NCI-H774 (cell line): ENCODE data around the gene FERMT2.

Source experiments
- DNase-seq: peaks from one replicate; lab custom pipeline; 2025; lab: John Stamatoyannopoulos, UW

The FERMT2 gene

DNA sequence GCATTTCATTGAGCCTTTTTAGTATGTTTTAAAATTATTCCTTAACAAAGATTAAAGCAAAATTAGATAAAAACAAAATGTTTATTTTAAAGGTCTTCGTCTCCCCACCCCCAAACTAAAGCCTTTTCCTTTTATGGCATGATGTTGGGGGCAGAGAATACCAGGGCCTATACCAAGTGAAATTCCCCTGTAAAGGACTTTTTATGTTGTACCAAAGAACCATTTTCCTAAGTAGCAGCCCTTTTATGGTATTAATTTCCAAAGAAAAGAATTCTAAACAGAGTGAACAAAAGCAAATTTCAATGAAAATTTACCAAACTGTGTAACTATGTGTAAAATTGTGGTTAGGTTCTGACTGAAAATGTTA is 87.5 kb downstream of the FERMT2 start:
- DNase-seq: no peak

DNA sequence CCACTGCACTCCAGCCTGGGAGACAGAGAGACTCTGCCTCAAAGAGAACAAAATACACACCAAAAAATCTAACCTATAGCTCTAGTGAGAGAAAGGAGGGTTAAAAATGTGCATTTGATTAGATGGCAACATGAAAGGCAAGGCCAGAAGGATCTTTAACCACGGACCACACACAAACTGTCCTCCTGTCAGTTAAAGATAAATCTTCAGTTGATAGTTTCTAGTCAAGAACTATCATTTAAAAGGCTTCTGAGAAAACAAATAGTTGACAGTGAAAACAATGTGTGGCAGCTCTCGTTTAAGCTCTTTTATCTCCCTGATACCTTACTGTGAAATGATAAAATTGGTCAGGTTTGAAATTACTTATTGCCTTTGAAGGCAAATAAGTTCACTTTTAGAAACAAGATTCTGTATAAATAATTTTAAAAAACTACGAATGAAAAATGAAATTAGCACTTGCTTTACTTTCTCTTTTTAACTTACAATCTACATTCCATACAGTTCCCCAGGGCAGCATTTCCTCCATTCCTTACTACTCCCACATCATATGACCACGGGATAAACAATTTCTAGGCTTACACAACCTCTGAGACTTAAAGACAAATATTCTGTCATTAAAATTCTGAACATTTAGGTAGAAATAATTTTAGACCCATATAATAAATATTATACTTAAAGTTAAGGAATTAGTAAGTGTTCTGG is 88.1 kb downstream of the FERMT2 start:
- no peak for DNase-seq

DNA sequence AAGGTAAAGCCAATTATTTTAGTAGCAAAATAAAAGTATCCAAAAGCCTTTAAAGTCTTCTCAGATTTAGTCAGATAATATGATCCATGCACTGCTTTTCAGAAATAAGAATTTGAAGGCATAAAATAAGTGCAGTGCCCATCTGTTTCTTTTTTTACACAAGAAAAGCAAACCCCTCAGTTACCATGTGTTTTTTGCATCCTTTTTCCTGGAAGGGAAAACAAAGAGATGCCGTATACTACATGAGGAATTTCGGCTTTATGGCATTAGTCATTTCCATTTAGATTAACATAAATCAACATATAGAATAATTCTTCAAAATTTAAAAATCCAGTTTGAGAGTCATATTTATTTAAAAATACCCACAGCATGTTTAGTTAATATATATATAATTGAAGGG is 89.4 kb downstream of the FERMT2 start:
- DNase-seq: no peak

GRCh38 chr14:52860910-52861309 is 89.9 kb downstream of the FERMT2 start:
- DNase-seq: no peak

DNA sequence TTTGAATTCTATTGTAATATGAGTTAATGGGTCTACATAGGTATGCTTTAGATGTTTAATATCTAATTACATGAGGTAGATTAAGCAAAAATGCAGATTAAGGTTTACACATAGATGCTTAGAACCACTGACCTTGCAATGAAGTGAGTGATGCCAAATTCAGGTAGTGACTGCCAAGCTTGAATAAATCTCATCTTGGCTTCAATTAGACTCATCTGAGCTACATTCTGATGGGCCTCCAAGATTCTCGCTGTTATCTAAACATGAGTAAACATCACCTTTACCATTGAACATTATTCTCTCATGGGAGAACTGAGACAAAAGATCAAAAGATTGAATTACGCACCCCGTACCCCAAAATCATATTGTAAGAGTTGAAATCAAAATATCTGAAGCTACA is 90.6 kb downstream of the FERMT2 start:
- no peak for DNase-seq

DNA sequence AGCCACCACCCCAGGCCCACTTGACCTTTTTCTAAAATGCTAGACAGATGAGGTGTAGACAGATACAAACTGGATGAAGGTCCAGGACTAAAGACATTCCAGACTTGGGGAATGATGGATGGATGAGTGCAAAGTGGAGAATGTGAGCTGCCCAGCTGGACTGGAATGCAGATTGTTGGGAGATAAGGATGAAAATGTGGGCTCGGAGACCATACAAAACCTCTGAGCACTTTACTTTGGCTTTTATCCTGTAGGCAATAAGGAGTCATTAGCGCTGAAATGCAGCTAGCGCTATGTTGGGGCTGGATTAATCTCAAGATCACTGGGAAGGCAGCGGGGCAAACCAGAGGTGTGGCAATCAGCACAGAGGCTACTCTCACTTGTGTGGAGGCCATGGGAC is 94.7 kb downstream of the FERMT2 start:
- DNase-seq: no peak

GRCh38 chr14:52853522-52853854 is 97.4 kb downstream of the FERMT2 start:
- no peak for DNase-seq

DNA sequence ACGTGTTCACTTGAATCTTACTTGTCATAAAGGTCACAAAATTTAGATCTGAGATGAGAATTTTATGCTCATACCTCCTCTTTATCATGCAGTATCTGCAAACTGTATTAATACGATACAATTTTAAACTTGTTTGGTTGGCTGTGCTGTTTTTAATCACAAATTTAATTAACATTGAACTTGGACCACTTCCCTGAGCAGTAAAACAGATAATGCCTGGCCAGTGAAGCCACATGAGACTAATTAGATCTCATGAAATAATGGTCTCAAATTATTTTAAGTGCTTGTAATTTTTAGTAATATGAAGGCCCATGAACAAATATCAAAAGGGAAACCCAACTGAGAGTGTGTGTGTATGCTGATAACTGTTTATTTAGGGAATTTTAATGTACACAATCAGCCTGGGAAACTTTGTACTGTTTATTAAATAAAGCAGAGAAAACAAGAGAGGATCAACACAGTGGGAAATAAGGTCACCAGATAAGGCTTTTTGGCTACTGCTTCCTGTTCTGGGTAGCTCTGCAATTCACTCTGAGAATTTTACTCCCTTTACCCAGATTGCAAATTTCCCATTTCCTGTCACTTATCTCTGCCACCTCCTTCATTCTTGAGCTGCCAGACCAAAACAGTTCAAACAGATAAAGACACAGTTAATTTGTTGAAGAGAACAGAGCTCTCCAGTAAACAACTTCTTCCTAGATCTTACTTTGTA is 97.9 kb downstream of the FERMT2 start:
- DNase-seq: no peak

DNA sequence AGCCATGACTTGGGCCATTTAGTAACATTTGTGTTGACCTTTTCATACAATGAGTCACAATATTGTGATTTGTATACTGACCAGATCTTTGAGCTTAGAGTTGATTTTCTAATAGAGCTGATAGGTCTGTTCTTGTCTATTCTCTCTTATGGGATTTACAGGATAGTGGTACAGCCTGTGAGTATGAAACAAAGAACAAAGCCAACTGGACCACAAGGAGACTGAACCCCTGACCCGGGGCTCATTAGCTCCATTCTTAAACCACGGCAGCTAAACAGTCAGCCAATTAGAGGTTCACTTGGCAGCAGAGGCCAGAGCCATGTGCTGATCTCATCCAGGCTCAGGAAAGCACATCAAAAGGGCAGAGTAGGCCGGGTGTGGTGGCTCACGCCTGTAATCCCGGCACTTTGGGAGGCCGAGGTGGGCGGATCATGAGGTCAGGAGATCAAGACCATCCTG is 100.4 kb downstream of the FERMT2 start:
- DNase-seq: no peak

GRCh38 chr14:52848626-52849025 is 102.2 kb downstream of the FERMT2 start:
- no peak for DNase-seq

DNA sequence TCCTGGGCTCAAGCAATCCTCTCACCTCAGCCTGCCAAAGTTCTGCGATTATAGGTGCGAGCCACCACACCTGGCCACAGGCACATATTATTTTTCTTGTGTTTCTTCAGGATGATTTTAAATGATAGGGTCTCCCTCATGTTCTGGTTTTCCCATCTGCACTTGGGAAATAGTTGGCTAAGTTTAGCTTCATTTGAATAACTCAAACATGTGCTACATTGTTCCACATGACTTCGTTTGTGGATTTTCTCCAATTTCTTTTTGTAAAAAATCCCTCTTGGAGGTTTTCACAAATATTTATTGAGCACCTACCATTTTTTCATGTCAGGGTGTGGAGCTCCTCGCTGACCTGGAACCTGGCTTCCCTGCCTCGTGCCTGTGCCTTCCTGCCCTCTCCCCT is 104.3 kb downstream of the FERMT2 start:
- no peak for DNase-seq

DNA sequence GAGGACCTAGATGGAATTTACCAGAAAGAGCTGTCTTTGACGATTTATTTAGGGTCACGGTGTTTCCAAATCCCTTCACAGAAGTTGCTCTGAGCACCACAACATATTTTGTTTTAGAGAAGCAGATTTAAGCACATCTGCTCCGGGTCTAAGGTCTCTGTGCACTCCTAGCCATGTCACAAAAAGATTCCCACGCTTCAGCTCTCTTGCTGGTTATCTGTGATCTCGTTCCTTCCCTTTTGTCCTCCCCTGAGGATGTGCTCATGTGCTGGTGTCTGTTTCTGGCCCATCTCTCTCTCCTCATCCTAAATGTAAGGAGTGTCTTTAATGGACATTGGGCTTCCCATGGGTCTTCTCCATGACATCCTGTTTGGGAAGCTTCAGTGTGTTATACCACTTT is 105.8 kb downstream of the FERMT2 start:
- no peak for DNase-seq

DNA sequence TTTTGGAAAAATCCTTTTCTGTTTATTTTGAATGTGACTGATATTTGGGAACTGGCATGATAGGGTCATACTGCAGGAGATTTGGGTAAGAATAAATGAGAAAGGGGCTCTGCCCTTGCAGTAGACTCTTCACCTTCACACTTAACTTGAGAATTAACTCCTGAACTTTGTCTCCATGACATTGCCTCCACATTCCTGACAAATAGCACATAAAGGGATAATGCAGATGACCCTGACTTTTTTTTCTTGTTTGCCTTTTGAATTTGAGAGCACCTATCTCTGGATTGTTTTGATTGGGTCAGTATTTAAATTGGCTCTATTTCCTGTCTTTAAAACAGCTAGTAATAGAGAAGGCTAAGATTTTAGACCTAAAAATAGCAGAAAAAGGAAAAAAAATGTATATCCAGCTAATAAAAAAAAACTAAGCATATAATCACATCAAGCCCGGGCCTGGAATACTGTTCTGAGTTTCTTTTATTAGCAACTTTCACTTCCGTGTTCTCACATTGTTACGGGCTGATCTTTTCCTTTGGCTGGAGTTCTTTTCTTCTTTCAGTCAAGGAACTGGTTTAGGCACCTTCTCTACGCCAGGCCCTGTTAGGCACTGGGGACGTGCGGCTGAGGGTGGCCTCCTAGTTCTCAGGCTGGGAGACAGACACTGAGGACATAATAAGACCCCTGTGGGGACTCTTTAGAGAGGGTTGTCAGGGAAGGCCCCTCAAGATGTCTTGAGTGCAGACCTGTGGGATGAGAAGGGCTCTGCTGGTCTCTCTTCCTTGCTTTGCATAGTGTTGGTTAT is 106.4 kb downstream of the FERMT2 start:
- no peak for DNase-seq

DNA sequence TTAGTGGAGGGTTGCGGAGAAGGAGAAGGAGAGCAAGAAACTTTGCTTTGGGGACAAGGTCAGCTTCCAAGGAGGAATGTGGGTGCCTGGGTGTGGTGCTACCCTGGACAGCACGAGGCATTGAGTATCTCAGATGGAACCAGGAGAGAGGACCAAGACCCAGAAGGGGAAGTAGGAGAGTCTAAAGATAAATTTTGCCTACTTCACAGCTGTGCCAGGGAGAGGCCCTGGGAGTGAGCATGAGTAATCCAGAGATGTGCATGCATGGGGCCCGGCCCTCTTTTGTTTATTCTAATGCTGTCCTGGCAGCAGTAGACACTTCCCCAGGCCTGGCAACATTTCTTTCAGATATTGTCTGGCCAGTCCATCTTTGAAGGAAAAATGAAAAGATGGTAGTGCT is 110.0 kb downstream of the FERMT2 start:
- DNase-seq: no peak

DNA sequence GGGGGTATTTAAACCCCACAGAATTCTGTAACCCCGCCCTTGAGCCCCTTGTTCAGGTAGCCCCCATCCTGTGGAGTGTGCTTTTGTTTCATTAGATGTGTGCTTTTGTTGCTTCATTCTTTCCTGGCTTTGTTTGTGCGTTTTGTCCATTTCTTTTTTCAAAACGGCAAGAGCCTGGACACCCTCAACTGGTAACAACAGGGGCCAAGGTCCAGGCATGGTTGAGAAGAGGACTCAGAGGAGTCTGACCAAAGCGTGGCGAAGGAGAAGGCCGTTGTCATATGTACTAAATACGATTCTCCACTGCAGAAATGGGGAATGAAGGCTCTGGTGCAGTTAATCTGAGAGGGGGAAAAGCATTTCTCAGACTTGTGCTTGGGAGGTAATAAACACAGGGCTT is 113.4 kb downstream of the FERMT2 start:
- no peak for DNase-seq

- DNase-seq: no peak
These were observed 114.8 kb downstream of the FERMT2 start for GRCh38 chr14:52836063-52836462.

GRCh38 chr14:52835122-52835903 is 115.5 kb downstream of the FERMT2 start:
- peak; percentile 69 for DNase-seq

DNA sequence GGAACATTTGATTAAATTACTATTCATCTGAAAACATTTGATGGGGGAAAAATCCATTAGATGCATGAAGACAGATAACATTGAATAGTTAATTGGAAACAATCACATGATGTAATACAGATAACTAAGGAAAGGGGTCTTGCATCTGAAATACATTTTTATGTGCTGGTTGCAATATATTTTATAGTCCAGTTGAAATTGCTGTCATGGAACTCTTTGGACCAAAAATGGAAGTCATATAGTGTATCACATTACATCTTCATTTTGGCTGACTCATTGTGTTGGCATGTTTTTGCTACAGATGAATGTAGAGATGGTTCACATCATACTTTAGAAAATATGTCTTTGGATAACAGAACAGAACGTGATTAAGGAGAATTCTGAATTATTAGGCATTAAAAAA is 116.4 kb downstream of the FERMT2 start:
- DNase-seq: no peak

DNA sequence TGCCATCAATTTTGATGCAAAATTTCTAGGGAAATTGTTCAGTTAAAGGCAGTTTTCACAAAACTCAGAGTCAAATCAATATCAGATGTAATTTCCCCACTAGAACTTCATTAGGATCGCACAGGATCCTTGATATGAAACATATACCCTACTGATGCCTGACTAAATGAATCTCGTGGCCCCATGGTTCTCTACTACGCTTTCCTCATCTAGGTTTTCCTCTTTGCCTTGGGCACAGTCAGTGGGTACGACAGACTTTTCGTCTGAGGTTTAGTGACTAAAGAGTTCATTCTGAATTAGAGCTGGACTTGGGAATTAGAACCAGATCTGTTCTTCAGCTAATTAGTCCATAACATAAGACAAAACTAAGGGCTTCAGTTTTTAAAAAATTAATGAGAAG is 117.0 kb downstream of the FERMT2 start:
- no peak for DNase-seq

- DNase-seq: no peak
These were observed 121.2 kb downstream of the FERMT2 start for GRCh38 chr14:52829527-52830185.

GRCh38 chr14:52827426-52827825 is 123.4 kb downstream of the FERMT2 start:
- DNase-seq: no peak

DNA sequence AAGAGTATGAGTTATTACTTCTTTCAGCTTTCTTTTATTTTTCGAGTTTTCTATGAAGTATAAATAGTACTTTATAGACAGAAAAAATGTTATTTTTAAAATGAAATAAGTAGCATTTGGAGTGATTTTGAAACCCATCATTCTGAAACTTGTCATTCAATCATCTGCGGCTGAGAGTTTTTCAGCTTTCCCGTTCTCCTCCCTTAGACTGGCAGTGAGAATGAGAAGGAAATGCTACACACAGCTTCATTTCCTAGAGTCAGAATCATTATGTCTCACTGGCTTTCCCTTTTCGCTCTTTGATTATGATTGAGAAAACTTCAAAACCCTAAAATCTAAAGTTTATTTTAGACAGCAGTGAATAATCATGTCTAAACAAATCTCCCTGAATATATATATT is 125.8 kb downstream of the FERMT2 start:
- no peak for DNase-seq
